Astrocyte (in vitro differentiated cells and primary cell): Measurements from ENCODE around the gene OCA2. TPM values are rescaled to one million over a fixed set of nuclear protein-coding genes. Genes with fewer than 3 reads are reported as not detected.

Experiments
- DNase-seq: peaks from one replicate; pipeline ENCODE4 v3.0.0-alpha.2; 2010; ENCODE audit warnings: low read depth
- FAIRE-seq: peaks from 2 replicates; lab custom pipeline; 2011; peaks lifted over from hg19 to GRCh38; lab: Jason Lieb, UNC
- H2AFZ ChIP-seq: 2 replicates; pipeline ENCODE4 v1.6.0; 2012; ENCODE audit warnings: low read depth, low read length, inconsistent platforms
- H3K27ac ChIP-seq: 2 replicates; pipeline ENCODE4 v1.5.1; 2011; ENCODE audit warnings: low read depth, low read length, inconsistent platforms
- H3K27me3 ChIP-seq: 2 replicates; pipeline ENCODE4 v1.6.0; 2011; ENCODE audit warnings: low read length, inconsistent platforms; ENCODE audit not compliant: insufficient read depth
- H3K36me3 ChIP-seq: 2 replicates; pipeline ENCODE4 v1.5.1; 2011; ENCODE audit warnings: low read length, inconsistent platforms; ENCODE audit not compliant: insufficient read depth
- H3K4me1 ChIP-seq: 2 replicates; pipeline ENCODE4 v1.5.1; 2011; ENCODE audit warnings: low read length, inconsistent platforms; ENCODE audit not compliant: insufficient read depth
- H3K4me2 ChIP-seq: 2 replicates; pipeline ENCODE4 v1.6.0; 2012; ENCODE audit warnings: low read length, inconsistent platforms
- H3K4me3 ChIP-seq: 2 replicates; pipeline ENCODE4 v1.5.1; 2011; ENCODE audit warnings: low read depth, mild to moderate bottlenecking, low read length, inconsistent platforms; ENCODE audit not compliant: insufficient read depth
- H3K79me2 ChIP-seq: 2 replicates; pipeline ENCODE4 v1.6.0; 2012; ENCODE audit warnings: mild to moderate bottlenecking, low read length, inconsistent platforms; ENCODE audit not compliant: insufficient read depth
- H3K9ac ChIP-seq: 2 replicates; pipeline ENCODE4 v1.6.0; 2012; ENCODE audit warnings: mild to moderate bottlenecking, low read length, inconsistent platforms
- H3K9me3 ChIP-seq: 2 replicates; pipeline ENCODE4 v1.5.1; 2012; ENCODE audit warnings: low read depth, mild to moderate bottlenecking, low read length, inconsistent platforms; ENCODE audit not compliant: insufficient read depth
- H4K20me1 ChIP-seq: 2 replicates; pipeline ENCODE4 v1.6.0; 2012; ENCODE audit warnings: low read length, inconsistent platforms; ENCODE audit not compliant: insufficient read depth
- H3K27ac Mint-ChIP-seq: one replicate; pipeline ENCODE4 v1.8.0; 2021; ENCODE audit warnings: mild to moderate bottlenecking, mixed read lengths; ENCODE audit not compliant: unreplicated experiment
- H3K27me3 Mint-ChIP-seq: one replicate; pipeline ENCODE4 v1.8.0; 2021; ENCODE audit warnings: low read depth, mixed read lengths; ENCODE audit not compliant: unreplicated experiment
- H3K36me3 Mint-ChIP-seq: one replicate; pipeline ENCODE4 v1.8.0; 2021; ENCODE audit warnings: low read depth, mixed read lengths; ENCODE audit not compliant: unreplicated experiment
- H3K4me1 Mint-ChIP-seq: one replicate; pipeline ENCODE4 v1.8.0; 2021; ENCODE audit warnings: low read depth, mixed read lengths; ENCODE audit not compliant: unreplicated experiment
- H3K4me3 Mint-ChIP-seq: one replicate; pipeline ENCODE4 v1.8.0; 2021; ENCODE audit warnings: mild to moderate bottlenecking, moderate library complexity, mixed read lengths; ENCODE audit not compliant: unreplicated experiment
- H3K9me3 Mint-ChIP-seq: one replicate; pipeline ENCODE4 v1.8.0; 2021; ENCODE audit warnings: mild to moderate bottlenecking, mixed read lengths; ENCODE audit not compliant: unreplicated experiment
- EZH2 ChIP-seq: IDR thresholded peaks from 2 replicates; pipeline ENCODE4 v1.6.1; 2012; ENCODE audit warnings: mild to moderate bottlenecking, low read length, inconsistent platforms; ENCODE audit not compliant: insufficient read depth
- total RNA-seq: library from RNA; stranded (reverse); gene quantifications from 2 replicates; pipeline ENCODE4 v1.2.1, GENCODE V29; 2021
- TF ChIP-seq, protein P1 (sequence below): IDR thresholded peaks from 2 replicates; pipeline ENCODE4 v1.5.1; 2011; ENCODE audit warnings: low read depth, mild to moderate bottlenecking, inconsistent platforms, low read length, moderate library complexity; ENCODE audit not compliant: insufficient read depth

The OCA2 gene
- total RNA-seq, 1 donor from 2014 or later: 2.9 TPM

DNA sequence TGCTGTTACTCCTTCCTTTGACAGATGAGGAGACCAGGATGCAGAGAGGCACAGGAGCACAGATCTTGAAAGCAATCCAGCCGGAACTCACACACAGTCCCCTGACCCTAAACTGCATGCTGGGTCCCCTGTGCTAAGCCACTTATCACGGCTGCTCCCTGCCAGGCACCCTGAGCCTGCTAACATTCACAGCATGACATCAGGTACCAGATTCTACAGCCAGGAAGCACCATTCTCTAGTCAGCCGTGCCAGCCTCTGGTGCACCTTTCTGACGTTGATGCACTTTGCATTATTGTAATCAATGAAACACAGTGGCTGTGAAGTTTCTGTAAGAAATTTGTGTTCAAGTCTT, 247.3 kb downstream of the OCA2 start:
- no peak overlapping the region for H3K4me3 Mint-ChIP-seq

DNA sequence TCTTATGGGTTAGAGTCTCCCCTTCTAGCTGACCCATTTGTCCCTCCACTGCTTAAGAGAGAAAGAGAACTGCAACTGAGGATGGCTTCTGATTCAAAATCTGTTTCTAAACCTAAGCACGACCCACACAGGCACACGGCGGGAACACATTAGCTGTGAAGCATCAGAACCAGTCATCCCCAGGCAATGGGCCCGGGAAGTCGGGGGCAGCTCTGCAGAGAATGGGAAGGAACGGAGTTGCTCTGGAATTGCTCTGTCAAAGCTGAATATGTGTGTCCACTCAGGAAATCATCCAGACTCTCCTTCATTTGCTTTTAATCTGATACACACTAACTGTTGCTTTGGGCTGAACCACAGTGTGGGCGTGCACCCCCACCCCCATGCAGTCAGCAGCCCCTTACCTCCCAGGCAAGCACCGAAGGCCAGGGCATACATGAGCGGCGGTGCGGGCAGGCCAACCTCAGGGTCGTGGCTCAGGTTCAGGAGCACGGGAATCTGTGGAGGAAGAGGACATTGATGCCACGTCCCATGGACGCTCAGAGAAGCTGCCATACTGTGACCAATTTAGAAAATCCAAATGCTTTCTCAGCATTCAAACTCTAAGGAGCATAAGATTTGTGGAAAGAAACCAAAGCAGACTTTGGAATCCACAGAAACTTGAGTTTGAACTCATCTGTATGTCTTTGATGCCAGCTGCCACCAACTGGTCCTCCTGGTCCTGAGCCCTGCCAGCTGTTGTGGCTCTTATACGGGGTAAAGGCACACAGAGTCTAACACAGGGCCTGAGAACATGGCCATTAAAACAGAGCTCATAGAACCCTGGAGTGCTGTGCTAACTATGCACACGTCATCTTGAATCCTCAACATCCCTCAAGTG, 247.9 kb downstream of the OCA2 start:
- no peak for FAIRE-seq
- no peak overlapping the region for H3K27ac Mint-ChIP-seq

More for the DNA sequence above, 247.3 kb downstream of the OCA2 start:
- DNase-seq (no peak), FAIRE-seq (no peak)
- Mint-ChIP-seq H3K36me3 (peaks cover 2% of the 10 kb centered on the region), H3K9me3 (peaks cover 15% of the 10 kb centered on the region), H3K27me3 (peaks cover 6% of the 10 kb centered on the region), H3K4me1 (no peaks in the 10 kb centered on the region), H3K27ac (no peak overlapping the region)
- Histone ChIP-seq H3K4me3 (no peak overlapping the region), H3K27me3 (no peaks in the 10 kb centered on the region), H3K79me2 (no peaks in the 10 kb centered on the region), H3K36me3 (no peaks in the 10 kb centered on the region), H3K9ac (no peak overlapping the region), H4K20me1 (no peaks in the 10 kb centered on the region), H3K4me2 (no peak overlapping the region), H3K27ac (no peak overlapping the region), H3K4me1 (no peaks in the 10 kb centered on the region), H3K9me3 (peaks cover 3% of the 10 kb centered on the region), H2AFZ (no peak overlapping the region)
- no peak for TF ChIP-seq EZH2
- TF ChIP-seq, protein P1, sequence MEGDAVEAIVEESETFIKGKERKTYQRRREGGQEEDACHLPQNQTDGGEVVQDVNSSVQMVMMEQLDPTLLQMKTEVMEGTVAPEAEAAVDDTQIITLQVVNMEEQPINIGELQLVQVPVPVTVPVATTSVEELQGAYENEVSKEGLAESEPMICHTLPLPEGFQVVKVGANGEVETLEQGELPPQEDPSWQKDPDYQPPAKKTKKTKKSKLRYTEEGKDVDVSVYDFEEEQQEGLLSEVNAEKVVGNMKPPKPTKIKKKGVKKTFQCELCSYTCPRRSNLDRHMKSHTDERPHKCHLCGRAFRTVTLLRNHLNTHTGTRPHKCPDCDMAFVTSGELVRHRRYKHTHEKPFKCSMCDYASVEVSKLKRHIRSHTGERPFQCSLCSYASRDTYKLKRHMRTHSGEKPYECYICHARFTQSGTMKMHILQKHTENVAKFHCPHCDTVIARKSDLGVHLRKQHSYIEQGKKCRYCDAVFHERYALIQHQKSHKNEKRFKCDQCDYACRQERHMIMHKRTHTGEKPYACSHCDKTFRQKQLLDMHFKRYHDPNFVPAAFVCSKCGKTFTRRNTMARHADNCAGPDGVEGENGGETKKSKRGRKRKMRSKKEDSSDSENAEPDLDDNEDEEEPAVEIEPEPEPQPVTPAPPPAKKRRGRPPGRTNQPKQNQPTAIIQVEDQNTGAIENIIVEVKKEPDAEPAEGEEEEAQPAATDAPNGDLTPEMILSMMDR: no peak

More for the DNA sequence above, 247.9 kb downstream of the OCA2 start:
- Histone ChIP-seq H3K4me3 (no peak overlapping the region), H2AFZ (no peak overlapping the region), H3K4me1 (no peaks in the 10 kb centered on the region), H3K4me2 (no peak overlapping the region), H3K9me3 (peaks cover 3% of the 10 kb centered on the region), H3K9ac (no peak overlapping the region), H3K79me2 (no peaks in the 10 kb centered on the region), H3K36me3 (no peaks in the 10 kb centered on the region), H3K27ac (no peak overlapping the region), H4K20me1 (no peaks in the 10 kb centered on the region), H3K27me3 (no peaks in the 10 kb centered on the region)
- Mint-ChIP-seq H3K4me3 (no peak overlapping the region), H3K9me3 (peaks cover 18% of the 10 kb centered on the region), H3K27me3 (peaks cover 8% of the 10 kb centered on the region), H3K4me1 (peaks cover 3% of the 10 kb centered on the region), H3K36me3 (peaks cover 2% of the 10 kb centered on the region)
- TF ChIP-seq, protein P1: no peak
- TF ChIP-seq EZH2: no peak
- DNase-seq: no peak
